K562 (cell line): ENCODE data around the gene BLM. TPM values are rescaled to one million over a fixed set of nuclear protein-coding genes. Genes with fewer than 3 reads are reported as not detected.
A peak's percentile ranks its signal among the peaks of the same experiment; 100 is the strongest.

Source experiments
- CGGBP1 ChIP-seq: fragments of 250-450 bp; sonication (Bioruptor Pico); IDR thresholded peaks from 2 replicates; pipeline ENCODE4 v1.9.0; 2021; ENCODE audit warnings: mild to moderate bottlenecking
- CREB3L1 ChIP-seq: fragments of 450-650 bp; IDR thresholded peaks from 2 replicates; pipeline ENCODE4 v1.6.1; 2014; ENCODE audit warnings: low read depth, mild to moderate bottlenecking, moderate library complexity, borderline replicate concordance
- ELK3 ChIP-seq: fragments of 450-650 bp; formaldehyde crosslinking; IDR thresholded peaks from 2 replicates; pipeline ENCODE4 v1.4.0; 2020; ENCODE audit warnings: mild to moderate bottlenecking
- FOXJ3 ChIP-seq: sonication (generic); formaldehyde crosslinking; IDR thresholded peaks from 2 replicates; pipeline ENCODE4 v1.4.0; 2020; ENCODE audit warnings: mild to moderate bottlenecking, missing genetic modification reagents
- FOXO4 ChIP-seq: fragments of 450-650 bp; formaldehyde crosslinking; IDR thresholded peaks from 2 replicates; pipeline ENCODE4 v1.4.0; 2020; ENCODE audit warnings: mild to moderate bottlenecking, moderate library complexity
- GMEB1 ChIP-seq: fragments of 250-450 bp; sonication (Bioruptor Pico); IDR thresholded peaks from 2 replicates; pipeline ENCODE4 v1.4.0; 2020; ENCODE audit warnings: mild to moderate bottlenecking
- HMG20A ChIP-seq: fragments of 450-650 bp; formaldehyde crosslinking; conservative IDR thresholded peaks from 2 replicates; pipeline ENCODE4 v1.4.0; 2020; ENCODE audit warnings: mild to moderate bottlenecking, mixed read lengths
- JUND ChIP-seq, 2 experiments: IDR thresholded peaks; 2 replicates in 1 of 2; 3 replicates in 1 of 2; pipeline ENCODE4 v1.6.1; 2011; ENCODE audit warnings: borderline replicate concordance in 2 of 2, low read depth in 2 of 2, low read length in 2 of 2, improper control_type of control experiment in 1 of 2, missing biosample characterization in 1 of 2, missing genetic modification characterization in 1 of 2, missing genetic modification reagents in 1 of 2
- KDM4B ChIP-seq, 2 experiments: fragments of 450-650 bp in 1 of 2; sonication (generic) in 1 of 2; IDR thresholded peaks; 2 replicates each; pipeline ENCODE4 v1.6.1; 2016 to 2017; ENCODE audit warnings: borderline replicate concordance in 2 of 2, antibody characterized with exemption in 1 of 2, low read depth in 1 of 2, mild to moderate bottlenecking in 1 of 2
- NR3C1 ChIP-seq: sonication (generic); formaldehyde crosslinking; IDR thresholded peaks from 2 replicates; pipeline ENCODE4 v1.8.1; 2022; ENCODE audit warnings: missing genetic modification reagents
- PHTF2 ChIP-seq: fragments of 250-450 bp; sonication (Bioruptor Pico); IDR thresholded peaks from 2 replicates; pipeline ENCODE4 v1.5.0; 2021; ENCODE audit warnings: mild to moderate bottlenecking
- PREB ChIP-seq: sonication (generic); formaldehyde crosslinking; IDR thresholded peaks from 2 replicates; pipeline ENCODE4 v1.8.1; 2023; ENCODE audit warnings: mild to moderate bottlenecking, missing genetic modification reagents
- THRAP3 ChIP-seq: fragments of 450-650 bp; IDR thresholded peaks from 2 replicates; pipeline ENCODE4 v1.6.1; 2016; ENCODE audit warnings: mild to moderate bottlenecking, inconsistent platforms, borderline replicate concordance
- XRCC5 ChIP-seq: fragments of 200-400 bp; formaldehyde crosslinking; IDR thresholded peaks from 2 replicates; pipeline ENCODE4 v1.6.1; 2017; ENCODE audit warnings: low read depth, mild to moderate bottlenecking, low read length
- ZFP30 ChIP-seq: fragments of 250-450 bp; sonication (Bioruptor Pico); IDR thresholded peaks from 2 replicates; pipeline ENCODE4 v1.8.0; 2022; ENCODE audit warnings: moderate library complexity, mild to moderate bottlenecking, inconsistent platforms, borderline replicate concordance
- ZKSCAN8 ChIP-seq: fragments of 200-800 bp; sonication (Bioruptor generic); IDR thresholded peaks from 2 replicates; pipeline ENCODE4 v1.6.1; 2016; ENCODE audit warnings: missing genetic modification characterization, missing compliant biosample characterization
- ZNF589 ChIP-seq: fragments of 200-800 bp; sonication (Bioruptor generic); IDR thresholded peaks from 2 replicates; pipeline ENCODE4 v1.6.1; 2016; ENCODE audit warnings: low read depth, missing genetic modification characterization, missing compliant biosample characterization
- ZNF778 ChIP-seq: fragments of 450-650 bp; formaldehyde crosslinking; IDR thresholded peaks from 2 replicates; pipeline ENCODE4 v1.4.0; 2020; ENCODE audit warnings: mild to moderate bottlenecking, moderate library complexity
- ZSCAN32 ChIP-seq: fragments of 450-650 bp; formaldehyde crosslinking; IDR thresholded peaks from 2 replicates; pipeline ENCODE4 v1.4.0; 2020; ENCODE audit warnings: mild to moderate bottlenecking, moderate library complexity
- polyA plus RNA-seq, 8 experiments: library from polyadenylated mRNA; depleted of rRNA in 4 of 8; stranded (reverse) in 5 of 8; unstranded in 3 of 8; fragments of >200 nt; fragmentation: Nextera tagmentation in 2 of 8; fragmentation: Illumina TruSeq in 1 of 8; extraction: Ambion mirVana in 2 of 8; extraction: Trizol in 1 of 8; gene quantifications; 2 replicates each; pipeline versions ENCODE4 v1.2.1 to v1.2.3, GENCODE V29; 2011 to 2014; ENCODE audit warnings: inconsistent platforms in 1 of 8, missing spikeins in 1 of 8
- total RNA-seq, 7 experiments: library from RNA; depleted of rRNA in 6 of 7; stranded (reverse); fragments of >200 nt in 6 of 7; fragmentation: Illumina TruSeq in 2 of 7; extraction: Trizol in 2 of 7; gene quantifications; 2 replicates each; pipeline versions ENCODE4 v1.2.1 to v1.2.3, GENCODE V29; 2011 to 2021; ENCODE audit warnings: low replicate concordance in 1 of 7

The BLM gene
- total and polyA plus RNA-seq, 9 of the 15 experiments (the other 6 are each of a cell fraction or from before 2014, with no cell fraction given), result 21.0 to 56.0 (median 43.9) TPM

GRCh38 chr15:90716976-90717821 is at the start of gene BLM (continued):
- TF ChIP-seq CREB3L1 (no peak; the same call in 1 of the 2 replicates), ZFP30 (CRISPR knock-in tag) (no peak), KDM4B (IDR thresholded peaks at IDR 0.05; ENCODE audit: borderline replicate concordance in 2 of 2, low read depth in 1 of 2) (no peak), PREB (no peak), ZKSCAN8 (CRISPR knock-in tag) (no peak), HMG20A (CRISPR knock-in tag) (no peak), ZNF778 (CRISPR knock-in tag) (no peak), FOXO4 (no peak), ZSCAN32 (CRISPR knock-in tag) (0 out of 2 replicates have a peak, but pooled peaks have one; percentile 11), ZNF589 (CRISPR knock-in tag) (no peak), THRAP3 (no peak), PHTF2 (CRISPR knock-in tag) (no peak), GMEB1 (peak; percentile 87), NR3C1 (no peak), JUND (IDR thresholded peaks at IDR 0.05; ENCODE audit: borderline replicate concordance, low read depth, low read length) (peak; percentile 30; the same call in 1 of the 2 replicates), JUND (tag; IDR thresholded peaks at IDR 0.05; ENCODE audit: borderline replicate concordance, low read depth, low read length) (no peak), FOXJ3 (no peak), XRCC5 (no peak), ELK3 (no peak), CGGBP1 (CRISPR knock-in tag) (0 out of 2 replicates have a peak, but pooled peaks have one; percentile 46)
